ENCODE measurements around the gene MED4. TPM values are rescaled to one million over a fixed set of nuclear protein-coding genes. Genes with fewer than 3 reads are reported as not detected.

The MED4 gene
- total RNA-seq, result 10 to 100 TPM; 32.3 to 45.2 (median 40.1) TPM

- no peak for TF ChIP-seq CTCF (IDR thresholded peaks at IDR 0.05; ENCODE audit: low read depth)
These were observed at the start of gene MED4 for GRCh38 chr13:48094781-48095502. MED4 (minus strand) TSS chr13:48095104; CDS start chr13:48095078, 26 bp downstream.

- no peak for TF ChIP-seq CTCF (IDR thresholded peaks at IDR 0.05; ENCODE audit: low read depth)
These were observed 49.6 kb upstream of the MED4 start for GRCh38 chr13:48144413-48145035.

GRCh38 chr13:48142436-48142835, 47.5 kb upstream of the MED4 start:
- TF ChIP-seq CTCF (IDR thresholded peaks at IDR 0.05; ENCODE audit: low read depth), result no peak

GRCh38 chr13:48138270-48138669, 43.4 kb upstream of the MED4 start:
- no peak for TF ChIP-seq CTCF (IDR thresholded peaks at IDR 0.05; ENCODE audit: low read depth)

- no peak for TF ChIP-seq CTCF (IDR thresholded peaks at IDR 0.05; ENCODE audit: low read depth)
These were observed 38.1 kb upstream of the MED4 start for GRCh38 chr13:48132961-48133360.

GRCh38 chr13:48131533-48131932, 36.6 kb upstream of the MED4 start:
- TF ChIP-seq CTCF (IDR thresholded peaks at IDR 0.05; ENCODE audit: low read depth), result no peak

GRCh38 chr13:48126944-48127830, 32.3 kb upstream of the MED4 start:
- no peak for TF ChIP-seq CTCF (IDR thresholded peaks at IDR 0.05; ENCODE audit: low read depth)

All from subcutaneous adipose tissue (tissue), 4 donors.